KOPT-K1 (cell line): ENCODE measurements around the gene PHF21B.

Source experiments
- H3K27ac ChIP-seq: fragments of 200-600 bp; sonication (generic); 2 replicates; pipeline ENCODE4 v1.5.1; 2016; ENCODE audit warnings: antibody characterized with exemption, mild to moderate bottlenecking, low read depth, low read length; ENCODE audit not compliant: poor library complexity, severe bottlenecking
- H3K36me3 ChIP-seq: fragments of 200-600 bp; sonication (generic); 2 replicates; pipeline ENCODE4 v1.5.1; 2017; ENCODE audit warnings: antibody characterized with exemption, mild to moderate bottlenecking, low read length, moderate library complexity; ENCODE audit not compliant: insufficient read depth
- H3K9me3 ChIP-seq: fragments of 200-600 bp; sonication (generic); 2 replicates; pipeline ENCODE4 v1.5.1; 2017; ENCODE audit warnings: antibody characterized with exemption, low read length, mild to moderate bottlenecking; ENCODE audit not compliant: insufficient read depth, poor library complexity, severe bottlenecking

Gene PHF21B

DNA sequence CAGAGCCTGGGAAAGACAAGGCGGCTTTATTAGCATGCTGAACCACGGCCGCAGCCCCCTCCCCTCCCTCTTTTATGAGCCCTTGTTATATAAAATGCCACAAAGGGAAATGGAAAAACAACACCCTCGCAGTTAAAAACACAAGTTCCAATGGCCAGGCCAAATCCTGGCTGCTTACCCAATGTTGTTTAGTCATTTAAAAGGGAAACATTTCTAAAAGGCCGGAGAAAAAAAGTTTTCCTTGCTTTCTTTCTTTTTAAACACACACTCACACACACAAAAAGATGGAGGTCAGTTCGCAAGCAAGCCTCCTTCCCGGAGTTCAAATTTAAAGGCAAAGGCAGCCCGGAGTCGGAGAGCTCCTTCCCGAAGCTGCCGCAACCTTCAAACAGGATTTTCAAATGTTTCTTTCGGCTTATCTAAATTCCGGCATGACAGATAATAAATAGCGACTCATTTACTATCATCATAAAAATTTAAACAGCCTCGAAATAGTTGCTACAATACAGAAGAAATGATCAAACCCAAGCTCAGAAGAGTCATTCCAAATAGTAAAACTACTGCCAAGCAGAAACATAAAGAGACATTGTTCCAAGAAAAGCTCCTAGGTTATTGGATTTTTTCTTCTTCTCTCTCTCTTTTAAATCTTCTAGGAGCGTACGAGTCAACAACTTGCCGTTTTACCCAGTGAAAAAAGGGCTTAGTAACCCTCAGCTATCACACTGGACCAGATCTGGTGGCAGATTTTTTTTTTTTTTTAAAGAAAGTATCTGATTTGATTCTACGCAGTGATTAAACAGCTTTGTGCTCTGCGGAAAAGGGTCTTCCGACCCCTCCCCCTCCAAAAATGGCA lies 3.5 kb downstream of the PHF21B start:
- Histone ChIP-seq H3K9me3 (no peaks in the 10 kb centered on the region), H3K36me3 (no peaks in the 10 kb centered on the region), H3K27ac (no peak overlapping the region)

DNA sequence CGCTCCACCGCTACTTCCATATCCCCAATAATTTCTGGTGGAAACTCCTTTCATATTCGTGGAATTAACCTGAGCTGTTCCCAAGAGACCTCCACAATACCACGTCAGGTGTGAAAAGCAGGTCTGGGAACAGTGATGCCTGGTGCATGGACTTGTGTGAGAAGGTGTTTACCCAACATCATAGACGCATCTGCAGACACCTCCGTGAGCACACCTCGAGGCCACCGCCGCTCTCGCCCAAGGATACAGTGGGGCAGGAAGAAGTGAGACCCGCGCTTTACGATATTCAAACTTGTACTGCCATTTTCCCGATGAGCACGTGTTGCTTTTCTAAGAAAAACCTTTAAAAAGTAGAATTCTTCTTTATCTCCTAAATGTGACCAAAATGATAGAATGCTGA lies 8.2 kb downstream of the PHF21B start:
- Histone ChIP-seq H3K36me3 (no peaks in the 10 kb centered on the region), H3K27ac (no peak overlapping the region), H3K9me3 (no peaks in the 10 kb centered on the region)

DNA sequence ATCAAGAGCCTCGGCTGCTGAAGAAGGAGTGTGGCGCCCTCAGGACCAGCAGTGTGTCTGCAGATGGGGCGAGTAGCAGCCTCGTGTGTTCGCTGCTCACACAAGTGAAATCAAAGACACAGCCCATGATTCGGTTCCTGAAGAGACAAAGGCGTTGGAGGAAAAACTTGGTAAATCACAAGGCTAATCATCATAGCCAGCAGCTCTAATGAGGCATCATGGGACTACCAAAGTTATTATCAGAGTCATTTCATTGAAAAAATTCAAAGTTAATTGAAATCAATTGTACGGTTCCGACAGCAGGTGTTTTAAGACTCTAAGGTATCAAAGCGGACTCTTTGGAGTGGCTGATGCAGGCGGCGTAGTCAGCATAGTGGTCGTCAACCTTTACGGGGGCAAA lies 9.5 kb downstream of the PHF21B start:
- Histone ChIP-seq H3K27ac (no peak overlapping the region), H3K36me3 (no peaks in the 10 kb centered on the region), H3K9me3 (no peaks in the 10 kb centered on the region)

DNA sequence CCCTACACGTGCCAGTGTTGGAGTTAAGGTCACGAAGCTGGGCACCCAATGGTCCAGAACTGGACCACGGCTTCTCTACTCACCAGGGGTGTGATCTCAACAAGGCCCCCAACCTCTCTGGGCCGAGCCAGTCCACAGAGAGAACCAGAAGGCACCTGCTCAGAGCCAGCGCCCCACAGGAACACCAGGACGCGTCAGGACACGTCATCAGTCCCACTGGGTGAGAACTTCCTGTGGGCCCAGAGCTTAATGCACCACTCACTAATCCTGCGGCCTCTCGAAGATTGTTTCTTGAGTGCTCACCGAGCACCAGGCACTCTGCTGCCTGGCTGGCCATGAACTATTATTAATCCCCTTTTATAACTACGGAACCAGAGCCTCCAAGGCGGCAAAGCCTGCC lies 10.1 kb downstream of the PHF21B start:
- H3K27ac ChIP-seq, result no peak overlapping the region
- H3K9me3 ChIP-seq, result no peaks in the 10 kb centered on the region
- H3K36me3 ChIP-seq, result no peaks in the 10 kb centered on the region

DNA sequence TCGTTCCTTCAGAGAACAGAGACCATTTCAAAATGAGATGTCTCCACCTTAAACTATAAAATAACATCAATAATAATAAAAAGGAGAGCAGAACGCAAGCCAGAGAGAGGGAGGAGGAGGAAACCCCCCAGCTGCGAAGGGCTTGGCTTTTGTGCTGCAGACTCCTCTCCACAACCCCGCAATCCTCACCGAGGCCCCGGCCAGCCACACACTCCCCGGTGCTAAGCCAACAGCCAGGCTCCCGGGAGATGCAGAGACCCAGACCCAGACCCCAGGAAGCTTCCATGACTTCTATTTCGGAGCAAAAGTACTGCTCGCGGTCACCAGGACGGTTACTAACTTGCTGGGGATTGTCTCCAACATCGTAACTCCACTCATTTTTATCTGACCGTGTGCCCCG lies 10.6 kb downstream of the PHF21B start:
- Histone ChIP-seq H3K36me3 (no peaks in the 10 kb centered on the region), H3K9me3 (no peaks in the 10 kb centered on the region), H3K27ac (no peak overlapping the region)

DNA sequence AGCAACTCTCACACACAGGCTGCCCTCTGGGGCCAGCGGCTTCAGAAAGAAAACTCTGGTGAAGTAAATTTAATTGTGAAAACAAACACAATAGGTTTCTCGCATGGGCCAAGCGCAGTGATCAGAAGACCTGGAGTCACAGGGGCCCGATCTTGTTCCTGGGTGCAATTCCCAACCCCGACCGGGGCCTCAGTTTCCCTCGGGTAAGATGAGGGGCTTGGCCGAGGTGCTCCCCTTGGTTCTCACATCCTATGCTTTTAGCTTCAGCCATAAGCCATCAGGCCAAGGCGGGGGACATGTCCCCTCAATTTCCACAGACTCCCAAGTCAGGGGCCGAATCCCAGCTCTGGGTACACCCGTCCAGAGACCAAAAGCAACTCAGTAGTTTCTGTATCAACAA lies 11.5 kb downstream of the PHF21B start:
- Histone ChIP-seq H3K9me3 (no peaks in the 10 kb centered on the region), H3K27ac (no peak overlapping the region), H3K36me3 (no peaks in the 10 kb centered on the region)

DNA sequence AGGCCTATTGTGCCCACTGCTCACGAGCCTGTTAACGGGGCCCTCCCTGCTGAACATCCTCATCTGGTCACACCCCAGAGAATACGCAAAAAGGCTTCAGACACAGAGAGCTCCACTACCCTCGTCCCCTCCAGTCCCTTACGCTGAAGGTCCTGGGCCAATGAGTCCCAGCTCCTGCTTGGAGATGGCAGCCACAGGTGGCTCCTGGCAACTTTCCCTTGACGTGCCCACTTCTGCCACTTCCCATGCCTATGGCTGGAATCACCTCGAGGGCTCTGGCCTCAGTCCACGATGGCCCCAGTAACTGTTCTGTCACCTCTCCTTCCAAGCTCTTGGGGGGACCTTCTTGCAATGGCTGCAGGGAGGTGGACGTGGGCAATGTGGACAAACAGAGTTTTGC lies 12.7 kb downstream of the PHF21B start:
- no peaks in the 10 kb centered on the region for H3K36me3 ChIP-seq
- H3K9me3 ChIP-seq, result no peaks in the 10 kb centered on the region
- no peak overlapping the region for H3K27ac ChIP-seq

DNA sequence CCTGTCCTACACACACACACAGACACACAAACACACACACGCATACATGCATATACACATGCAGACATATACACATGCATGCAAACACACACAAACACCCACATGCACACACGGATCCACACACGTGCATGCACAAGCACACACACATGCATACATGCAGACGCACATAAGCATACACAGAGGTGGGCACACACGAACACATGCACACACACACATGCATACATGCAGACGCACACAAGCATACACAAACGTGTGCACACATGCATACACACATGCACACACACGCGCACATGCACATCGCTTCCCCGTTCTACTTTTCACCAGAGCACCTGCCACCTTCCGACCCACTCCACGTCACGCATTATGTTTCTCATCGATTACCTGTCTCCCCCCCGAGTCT lies 13.2 kb downstream of the PHF21B start:
- Histone ChIP-seq H3K36me3 (no peaks in the 10 kb centered on the region), H3K9me3 (no peaks in the 10 kb centered on the region)

DNA sequence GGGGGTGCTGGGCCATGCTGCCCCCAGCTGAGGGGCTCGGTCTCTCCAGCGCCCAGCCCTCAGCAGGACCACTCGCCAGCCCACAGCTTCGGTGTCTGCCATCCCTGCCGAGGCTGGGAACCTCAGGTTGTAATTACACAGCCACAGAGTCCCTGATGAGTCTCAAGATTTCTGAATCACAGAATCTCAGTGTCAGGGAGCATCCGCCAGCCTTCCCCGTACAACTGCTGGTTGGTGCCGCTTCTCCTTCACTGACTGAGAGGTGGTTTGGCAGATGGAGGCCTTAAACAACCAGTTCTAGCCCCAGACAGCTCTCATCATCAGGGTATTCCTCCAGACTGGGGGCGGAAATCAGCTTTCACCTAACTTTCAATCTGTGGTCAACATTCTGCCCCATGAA lies 13.7 kb downstream of the PHF21B start:
- no peak overlapping the region for H3K27ac ChIP-seq
- no peaks in the 10 kb centered on the region for H3K9me3 ChIP-seq
- no peaks in the 10 kb centered on the region for H3K36me3 ChIP-seq

More for the DNA sequence above, 13.2 kb downstream of the PHF21B start:
- H3K27ac ChIP-seq, result no peak overlapping the region

DNA sequence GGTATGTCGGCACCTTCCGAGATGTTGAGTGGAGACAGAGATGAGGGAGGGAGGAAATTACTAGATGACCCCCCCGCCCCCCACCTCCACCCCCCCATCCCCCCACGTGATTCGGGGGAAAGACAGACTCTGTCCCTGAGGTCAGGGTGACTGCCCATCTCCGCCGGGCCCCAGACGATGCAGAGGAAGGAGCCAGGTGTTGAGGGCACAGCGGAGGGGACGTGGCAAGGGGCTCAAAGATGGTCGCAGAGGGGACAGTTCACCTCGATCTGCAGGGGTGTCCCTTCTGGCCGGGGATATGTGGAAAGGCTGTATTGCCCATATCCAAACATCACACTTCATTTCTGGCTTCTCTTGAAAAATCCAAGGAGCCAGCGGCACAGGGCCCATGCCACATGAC lies 14.1 kb downstream of the PHF21B start:
- Histone ChIP-seq H3K36me3 (no peaks in the 10 kb centered on the region), H3K27ac (no peak overlapping the region)

DNA sequence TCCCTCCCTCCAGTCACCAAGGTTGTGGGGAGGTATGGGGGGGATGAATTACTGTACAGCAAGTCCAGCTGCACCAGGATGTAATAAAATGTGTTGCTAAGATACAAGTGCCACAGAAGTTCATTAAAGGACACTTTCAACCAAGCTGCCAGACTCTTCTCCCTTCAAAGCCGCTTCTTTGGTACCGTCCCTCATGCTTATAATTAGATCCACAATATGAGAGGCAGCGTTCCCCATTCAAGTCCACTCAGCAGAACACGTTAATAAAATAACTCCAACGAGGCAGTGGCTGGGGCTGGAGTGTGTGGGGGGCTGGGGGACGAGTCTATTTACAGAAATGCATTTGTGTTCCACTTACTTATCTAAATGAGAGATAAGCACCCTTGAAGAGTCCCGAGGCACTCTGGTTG lies 14.7 kb downstream of the PHF21B start:
- no peaks in the 10 kb centered on the region for H3K9me3 ChIP-seq
- H3K36me3 ChIP-seq, result no peaks in the 10 kb centered on the region
- no peak overlapping the region for H3K27ac ChIP-seq

More for the DNA sequence above, 14.1 kb downstream of the PHF21B start:
- H3K9me3 ChIP-seq, result no peaks in the 10 kb centered on the region

DNA sequence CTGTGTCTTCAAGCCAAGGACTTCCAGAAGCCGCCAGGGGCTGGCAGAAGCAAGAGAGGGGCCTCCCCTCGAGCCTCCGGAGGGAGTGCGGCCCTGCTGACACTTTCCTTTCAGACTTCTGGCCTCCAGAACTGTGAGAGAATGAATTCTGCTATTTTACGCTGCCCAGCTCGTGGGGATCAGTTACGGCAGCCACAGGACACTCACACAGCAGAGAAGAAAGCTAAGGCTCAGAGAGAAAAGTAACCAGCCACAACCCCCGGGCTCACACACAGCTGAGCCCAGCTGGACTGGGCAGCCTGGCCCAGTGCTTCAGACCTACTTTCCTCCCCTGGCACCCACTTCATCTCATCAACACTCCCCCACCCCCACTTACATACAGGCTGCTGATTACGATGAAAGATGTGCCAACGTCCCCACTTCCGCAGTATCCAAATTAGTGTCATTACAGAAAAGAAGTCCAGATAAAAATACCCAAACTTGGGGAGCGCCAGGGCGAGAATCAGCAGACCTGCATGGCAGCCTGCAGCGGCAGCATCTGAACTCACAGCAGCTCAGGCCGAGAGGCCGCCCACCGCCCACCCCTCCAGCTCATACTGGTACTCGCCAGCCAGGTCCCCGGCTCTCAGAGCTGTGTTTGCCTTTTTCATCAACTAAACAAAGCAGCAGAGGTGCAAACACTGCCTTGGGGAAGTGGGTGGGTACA lies 15.3 kb downstream of the PHF21B start:
- no peak overlapping the region for H3K27ac ChIP-seq
- H3K9me3 ChIP-seq, result no peaks in the 10 kb centered on the region
- no peaks in the 10 kb centered on the region for H3K36me3 ChIP-seq

DNA sequence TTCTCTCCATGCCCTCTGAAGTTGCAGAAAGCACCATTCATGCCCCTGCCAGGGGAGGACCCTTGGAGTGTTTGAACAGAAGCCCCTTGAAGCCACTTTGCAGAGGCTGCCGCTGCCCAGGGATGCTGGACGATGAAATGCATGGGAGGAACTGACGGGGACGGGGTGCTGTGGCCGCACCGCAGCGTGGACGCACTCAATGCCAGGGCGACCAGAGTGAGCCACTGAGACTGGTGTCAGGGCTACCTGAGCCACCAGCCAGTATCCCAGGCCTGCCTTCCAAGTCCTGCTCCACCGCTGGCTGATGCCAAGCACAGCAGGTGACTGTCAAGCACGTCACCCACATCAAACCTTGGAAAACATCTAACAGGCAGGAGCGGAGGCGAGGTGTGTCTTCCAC lies 17.6 kb downstream of the PHF21B start:
- Histone ChIP-seq H3K27ac (no peak overlapping the region), H3K9me3 (no peaks in the 10 kb centered on the region), H3K36me3 (no peaks in the 10 kb centered on the region)

DNA sequence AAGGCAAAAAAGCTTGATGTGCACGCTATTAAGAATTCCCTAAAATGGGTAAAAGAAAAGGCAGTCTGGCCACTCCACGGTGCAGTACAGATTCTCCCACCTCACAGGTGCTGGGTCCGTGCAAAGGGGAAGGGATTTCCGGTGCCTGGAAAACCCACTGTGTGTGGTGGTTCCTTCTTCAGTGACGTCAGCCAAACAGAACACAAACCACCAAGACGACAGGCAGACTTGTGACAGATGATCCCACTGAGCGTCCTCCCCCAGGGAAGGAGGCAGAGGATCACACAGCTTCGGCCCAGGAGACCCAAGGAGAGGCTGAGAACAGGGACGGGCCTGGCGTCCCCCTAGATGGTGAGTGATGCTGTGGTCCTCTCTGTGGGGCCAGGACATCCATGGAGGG lies 18.6 kb downstream of the PHF21B start:
- Histone ChIP-seq H3K9me3 (no peaks in the 10 kb centered on the region), H3K27ac (no peak overlapping the region), H3K36me3 (no peaks in the 10 kb centered on the region)

DNA sequence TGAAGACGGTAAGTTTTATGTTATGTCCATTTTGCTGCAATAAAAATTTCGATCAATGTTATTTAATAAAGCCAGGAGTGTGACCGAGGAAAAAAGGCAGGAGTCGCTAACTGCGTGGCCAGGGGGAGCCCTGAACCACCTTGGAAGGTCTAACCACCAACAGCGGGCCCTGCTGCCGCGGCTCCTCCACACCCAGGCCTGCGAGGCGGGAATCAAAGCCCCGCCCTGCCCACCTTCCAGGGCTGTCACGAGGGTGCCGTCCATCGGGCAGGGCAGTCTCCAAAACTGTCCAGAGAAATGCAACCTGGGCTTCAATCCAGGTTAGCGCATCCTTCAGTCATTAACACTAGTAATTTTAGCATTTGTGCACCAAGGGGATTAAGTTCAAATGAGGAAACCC lies 19.0 kb downstream of the PHF21B start:
- no peaks in the 10 kb centered on the region for H3K9me3 ChIP-seq
- H3K36me3 ChIP-seq, result no peaks in the 10 kb centered on the region
- no peak overlapping the region for H3K27ac ChIP-seq

DNA sequence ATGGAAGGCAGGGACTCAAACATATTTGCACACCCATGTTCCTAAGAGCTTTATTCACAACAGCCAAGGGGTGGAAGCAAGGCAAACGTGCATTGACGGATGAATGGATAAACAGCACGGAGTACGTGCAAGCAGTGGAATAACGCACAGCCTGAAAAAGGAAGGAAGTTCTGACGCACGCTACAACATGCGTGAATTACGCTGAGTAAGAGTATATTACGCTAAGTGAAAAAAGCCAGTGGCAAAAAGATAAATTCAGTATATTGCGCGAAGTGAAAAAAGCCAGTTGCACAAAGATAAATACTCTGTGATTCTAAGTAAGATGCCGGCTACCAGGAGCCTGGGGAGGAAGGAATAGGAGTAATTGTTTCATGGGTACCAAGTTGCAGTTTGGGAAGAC lies 19.5 kb downstream of the PHF21B start:
- H3K9me3 ChIP-seq, result no peaks in the 10 kb centered on the region
- no peak overlapping the region for H3K27ac ChIP-seq
- no peaks in the 10 kb centered on the region for H3K36me3 ChIP-seq
